ENCODE measurements around the gene CCNE1.
A peak's percentile ranks its signal among the peaks of the same experiment; 100 is the strongest.

The CCNE1 gene

GRCh38 chr19:29845574-29846176, 33.9 kb downstream of the CCNE1 start (continued):
- no peak for TF ChIP-seq ZSCAN16 (tag by site-specific recombination; IDR thresholded peaks at IDR 0.05)
- TF ChIP-seq ZBTB10 (tag by site-specific recombination; IDR thresholded peaks at IDR 0.05) = no peak
- no peak for TF ChIP-seq GLI2 (tag by site-specific recombination; IDR thresholded peaks at IDR 0.05; ENCODE audit: borderline replicate concordance, low read depth)
- peak; percentile 52; the same call in 1 of the 2 replicates for TF ChIP-seq KLF8 (tag by site-specific recombination; IDR thresholded peaks at IDR 0.05)
- peak; percentile 31; the same call in 1 of the 2 replicates for TF ChIP-seq ZIC2 (tag by site-specific recombination; IDR thresholded peaks at IDR 0.05)
- peak; percentile 67 for TF ChIP-seq ZBTB11 (tag by site-specific recombination; conservative IDR thresholded peaks at IDR 0.05; ENCODE audit: low read depth)
- TF ChIP-seq ZNF223 (tag by site-specific recombination; IDR thresholded peaks at IDR 0.05) = no peak
- no peak for TF ChIP-seq ZNF175 (tag by site-specific recombination; IDR thresholded peaks at IDR 0.05)
- peak; percentile 80 for TF ChIP-seq SCRT2 (tag by site-specific recombination; IDR thresholded peaks at IDR 0.05)
- 0 out of 2 replicates have a peak, but pooled peaks have one; percentile 40 for TF ChIP-seq PATZ1 (tag by site-specific recombination; IDR thresholded peaks at IDR 0.05)
- no peak; the same call in 1 of the 2 replicates for TF ChIP-seq REPIN1 (tag by site-specific recombination; IDR thresholded peaks at IDR 0.05; ENCODE audit: low read depth)
- TF ChIP-seq ZNF677 (tag by site-specific recombination; IDR thresholded peaks at IDR 0.05) = no peak
- peak; percentile 88 for TF ChIP-seq ZXDB (tag by site-specific recombination; IDR thresholded peaks at IDR 0.05)
- no peak for TF ChIP-seq KLF9 (tag by site-specific recombination; IDR thresholded peaks at IDR 0.05; ENCODE audit: low read depth)
- TF ChIP-seq ZNF701 (tag by site-specific recombination; IDR thresholded peaks at IDR 0.05) = no peak
- TF ChIP-seq ZBTB6 (tag by site-specific recombination; IDR thresholded peaks at IDR 0.05) = no peak
- no peak for TF ChIP-seq ZNF121 (tag by site-specific recombination; IDR thresholded peaks at IDR 0.05)
- no peak for TF ChIP-seq ZNF560 (tag by site-specific recombination; IDR thresholded peaks at IDR 0.05; ENCODE audit: borderline replicate concordance)
- TF ChIP-seq ZBTB44 (tag by site-specific recombination; IDR thresholded peaks at IDR 0.05) = no peak
- no peak for TF ChIP-seq ZNF26 (tag by site-specific recombination; IDR thresholded peaks at IDR 0.05)
- TF ChIP-seq ZNF311 (tag by site-specific recombination; IDR thresholded peaks at IDR 0.05; ENCODE audit: borderline replicate concordance) = no peak
- no peak; the same call in 1 of the 2 replicates for TF ChIP-seq ZNF501 (tag by site-specific recombination; IDR thresholded peaks at IDR 0.05)
- no peak for TF ChIP-seq ZNF529 (tag by site-specific recombination; IDR thresholded peaks at IDR 0.05; ENCODE audit: insufficient replicate concordance)
- no peak for TF ChIP-seq ZNF585B (tag by site-specific recombination; IDR thresholded peaks at IDR 0.05)
- TF ChIP-seq ZNF473 (tag by site-specific recombination; IDR thresholded peaks at IDR 0.05) = no peak
- no peak for TF ChIP-seq ZNF561 (tag by site-specific recombination; IDR thresholded peaks at IDR 0.05; ENCODE audit: borderline replicate concordance)
- TF ChIP-seq ZNF624 (tag by site-specific recombination; IDR thresholded peaks at IDR 0.05) = no peak
- no peak for TF ChIP-seq ZNF623 (tag by site-specific recombination; IDR thresholded peaks at IDR 0.05)

Data from HEK293 (cell line).